Ascending aorta (tissue), 2 donors: ENCODE data around the gene ANKRD44. TPM values are rescaled to one million over a fixed set of nuclear protein-coding genes. Genes with fewer than 3 reads are reported as not detected.

ENCODE experiments used
- DNase-seq, 2 donors: peaks; one replicate each; pipeline ENCODE4 v3.0.0-alpha.2; 2019; ENCODE audit warnings: low spot score in 2 of 2
- H3K27ac ChIP-seq, 2 donors: fragments of 200-600 bp; sonication (generic); one replicate each; pipeline ENCODE4 v1.5.1; 2016 to 2017; ENCODE audit warnings: mild to moderate bottlenecking in 1 of 2
- H3K27me3 ChIP-seq: fragments of 200-600 bp; sonication (generic); one replicate; pipeline ENCODE4 v1.5.1; 2017
- H3K36me3 ChIP-seq, 2 donors: fragments of 200-600 bp; sonication (generic); one replicate each; pipeline ENCODE4 v1.5.1; 2016
- H3K4me1 ChIP-seq, 2 donors: fragments of 200-600 bp; sonication (generic); one replicate each; pipeline ENCODE4 v1.5.1; 2016 to 2017; ENCODE audit warnings: mild to moderate bottlenecking in 1 of 2
- H3K4me3 ChIP-seq, 2 donors: fragments of 200-600 bp; sonication (generic); one replicate each; pipeline ENCODE4 v1.5.1; 2016 to 2017; ENCODE audit warnings: mild to moderate bottlenecking in 1 of 2
- H3K9me3 ChIP-seq, 2 donors: fragments of 200-600 bp; sonication (generic); one replicate each; pipeline ENCODE4 v1.5.1; 2016
- intact Hi-C: fragments of 100-400 bp; cut with DNase I; formaldehyde crosslinking; loops from one replicate; pipeline ENCODE4 v1.15.1; 2023
- total RNA-seq: library from RNA; depleted of rRNA; stranded (reverse); fragments of >200 nt; gene quantifications from one replicate; pipeline ENCODE4 v1.1.0, GENCODE V29; 2016
- TF ChIP-seq, protein P1 (sequence below), 3 experiments: fragments of 200-600 bp in 2 of 3; fragments of 450-650 bp in 1 of 3; sonication (generic) in 2 of 3; IDR thresholded peaks; one replicate each; pipeline ENCODE4 v1.5.1; 2016 to 2019; ENCODE audit warnings: antibody characterized with exemption in 3 of 3, mild to moderate bottlenecking in 1 of 3, moderate library complexity in 1 of 3

ANKRD44 gene
- total RNA-seq, 1 donor from 2014 or later, result 66.3 TPM

GRCh38 chr2:197233473-197233872, 77.1 kb downstream of the ANKRD44 start:
- H3K4me1 ChIP-seq, result peaks cover 0 to 4% of the 10 kb centered on the region in 2 donors
- no peaks in the 10 kb centered on the region for H3K9me3 ChIP-seq
- intact Hi-C loops, result no loop called here
- H3K36me3 ChIP-seq, result no peaks in the 10 kb centered on the region
- TF ChIP-seq, protein P1, sequence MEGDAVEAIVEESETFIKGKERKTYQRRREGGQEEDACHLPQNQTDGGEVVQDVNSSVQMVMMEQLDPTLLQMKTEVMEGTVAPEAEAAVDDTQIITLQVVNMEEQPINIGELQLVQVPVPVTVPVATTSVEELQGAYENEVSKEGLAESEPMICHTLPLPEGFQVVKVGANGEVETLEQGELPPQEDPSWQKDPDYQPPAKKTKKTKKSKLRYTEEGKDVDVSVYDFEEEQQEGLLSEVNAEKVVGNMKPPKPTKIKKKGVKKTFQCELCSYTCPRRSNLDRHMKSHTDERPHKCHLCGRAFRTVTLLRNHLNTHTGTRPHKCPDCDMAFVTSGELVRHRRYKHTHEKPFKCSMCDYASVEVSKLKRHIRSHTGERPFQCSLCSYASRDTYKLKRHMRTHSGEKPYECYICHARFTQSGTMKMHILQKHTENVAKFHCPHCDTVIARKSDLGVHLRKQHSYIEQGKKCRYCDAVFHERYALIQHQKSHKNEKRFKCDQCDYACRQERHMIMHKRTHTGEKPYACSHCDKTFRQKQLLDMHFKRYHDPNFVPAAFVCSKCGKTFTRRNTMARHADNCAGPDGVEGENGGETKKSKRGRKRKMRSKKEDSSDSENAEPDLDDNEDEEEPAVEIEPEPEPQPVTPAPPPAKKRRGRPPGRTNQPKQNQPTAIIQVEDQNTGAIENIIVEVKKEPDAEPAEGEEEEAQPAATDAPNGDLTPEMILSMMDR (IDR thresholded peaks at IDR 0.05), result no peak
- no peak overlapping the region for H3K4me3 ChIP-seq
- DNase-seq, result no peak
- H3K27ac ChIP-seq, result no peak overlapping the region
- no peaks in the 10 kb centered on the region for H3K27me3 ChIP-seq

DNA sequence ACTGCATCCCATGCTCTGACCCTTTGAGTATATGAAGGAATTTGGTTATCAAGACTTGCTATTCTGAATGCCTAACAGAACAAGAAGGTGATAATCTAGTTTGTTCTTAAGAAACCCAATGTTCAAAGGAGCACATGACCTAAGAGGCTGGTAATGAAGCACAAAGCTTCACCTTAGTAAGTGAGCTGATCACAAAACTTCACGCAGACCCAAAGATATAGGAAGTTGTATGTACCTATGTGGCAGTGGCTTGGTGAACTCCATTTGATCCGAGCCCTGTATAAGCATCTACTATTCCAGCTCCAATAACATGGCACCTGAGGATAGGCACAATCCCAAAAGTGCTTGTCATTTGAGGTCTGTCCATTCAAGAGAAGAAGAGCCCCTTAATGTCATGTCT, 78.6 kb downstream of the ANKRD44 start:
- intact Hi-C loops, result no loop called here
- Histone ChIP-seq H3K9me3 (no peaks in the 10 kb centered on the region), H3K36me3 (no peaks in the 10 kb centered on the region), H3K27me3 (no peaks in the 10 kb centered on the region), H3K4me1 (peaks cover 0 to 4% of the 10 kb centered on the region in 2 donors), H3K4me3 (no peak overlapping the region), H3K27ac (no peak overlapping the region)
- TF ChIP-seq, protein P1 (IDR thresholded peaks at IDR 0.05), result no peak
- no peak for DNase-seq

- H3K9me3 ChIP-seq, result no peaks in the 10 kb centered on the region
- no peaks in the 10 kb centered on the region for H3K36me3 ChIP-seq
- H3K27me3 ChIP-seq, result no peaks in the 10 kb centered on the region
- no peak for DNase-seq
- intact Hi-C loops, result no loop called here
- H3K27ac ChIP-seq, result no peak overlapping the region
- no peak overlapping the region for H3K4me3 ChIP-seq
- H3K4me1 ChIP-seq, result peaks cover 0 to 4% of the 10 kb centered on the region in 2 donors
- TF ChIP-seq, protein P1 (IDR thresholded peaks at IDR 0.05), result no peak
These were observed 80.8 kb downstream of the ANKRD44 start for GRCh38 chr2:197229509-197230443.

GRCh38 chr2:197223451-197223850, 87.1 kb downstream of the ANKRD44 start:
- H3K4me1 ChIP-seq, result peaks cover 0 to 3% of the 10 kb centered on the region in 2 donors
- TF ChIP-seq, protein P1 (IDR thresholded peaks at IDR 0.05), result no peak
- no peak for DNase-seq
- no peaks in the 10 kb centered on the region for H3K27me3 ChIP-seq
- H3K4me3 ChIP-seq, result no peak overlapping the region
- intact Hi-C loops, result no loop called here
- no peaks in the 10 kb centered on the region for H3K9me3 ChIP-seq
- H3K27ac ChIP-seq, result no peak overlapping the region
- no peaks in the 10 kb centered on the region for H3K36me3 ChIP-seq

GRCh38 chr2:197219636-197220035, 90.9 kb downstream of the ANKRD44 start:
- TF ChIP-seq, protein P1 (IDR thresholded peaks at IDR 0.05), result no peak
- Histone ChIP-seq H3K4me3 (no peak overlapping the region), H3K4me1 (peaks cover 0 to 13% of the 10 kb centered on the region in 2 donors), H3K27ac (no peak overlapping the region), H3K9me3 (no peaks in the 10 kb centered on the region), H3K36me3 (no peaks in the 10 kb centered on the region), H3K27me3 (no peaks in the 10 kb centered on the region)
- no peak for DNase-seq
- intact Hi-C loops, result no loop called here
